Central memory CD8-positive, alpha-beta T cell (primary cell): Measurements from ENCODE around the gene EPG5.

ENCODE experiments used
- ATAC-seq: fragments of 150-1000 bp; cut with Tn5 transposase; replicated peaks from 2 replicates; pipeline ENCODE4 v1.10.0; 2022; ENCODE audit warnings: mild to moderate bottlenecking, moderate FRiP score, moderate number of reproducible peaks; ENCODE audit not compliant: poor library complexity, severe bottlenecking; ENCODE audit errors: extremely low read depth
- DNase-seq, 2 donors: peaks; one replicate each; pipeline ENCODE4 v3.0.0; 2021; ENCODE audit warnings: low spot score in 2 of 2
- H3K27ac Mint-ChIP-seq: one replicate; pipeline ENCODE4 v1.8.0; 2022; ENCODE audit warnings: low read depth, mild to moderate bottlenecking, moderate library complexity, mixed read lengths
- H3K27me3 Mint-ChIP-seq: one replicate; pipeline ENCODE4 v1.8.0; 2022; ENCODE audit warnings: mixed read lengths
- H3K36me3 Mint-ChIP-seq: one replicate; pipeline ENCODE4 v1.8.0; 2022; ENCODE audit warnings: mild to moderate bottlenecking, moderate library complexity, mixed read lengths; ENCODE audit not compliant: insufficient read depth
- H3K4me1 Mint-ChIP-seq: one replicate; pipeline ENCODE4 v1.8.0; 2022; ENCODE audit warnings: mixed read lengths
- H3K4me3 Mint-ChIP-seq: one replicate; pipeline ENCODE4 v1.8.0; 2022; ENCODE audit warnings: mild to moderate bottlenecking, moderate library complexity, mixed read lengths
- H3K9me3 Mint-ChIP-seq: one replicate; pipeline ENCODE4 v1.8.0; 2022; ENCODE audit warnings: mixed read lengths

EPG5 gene

DNA sequence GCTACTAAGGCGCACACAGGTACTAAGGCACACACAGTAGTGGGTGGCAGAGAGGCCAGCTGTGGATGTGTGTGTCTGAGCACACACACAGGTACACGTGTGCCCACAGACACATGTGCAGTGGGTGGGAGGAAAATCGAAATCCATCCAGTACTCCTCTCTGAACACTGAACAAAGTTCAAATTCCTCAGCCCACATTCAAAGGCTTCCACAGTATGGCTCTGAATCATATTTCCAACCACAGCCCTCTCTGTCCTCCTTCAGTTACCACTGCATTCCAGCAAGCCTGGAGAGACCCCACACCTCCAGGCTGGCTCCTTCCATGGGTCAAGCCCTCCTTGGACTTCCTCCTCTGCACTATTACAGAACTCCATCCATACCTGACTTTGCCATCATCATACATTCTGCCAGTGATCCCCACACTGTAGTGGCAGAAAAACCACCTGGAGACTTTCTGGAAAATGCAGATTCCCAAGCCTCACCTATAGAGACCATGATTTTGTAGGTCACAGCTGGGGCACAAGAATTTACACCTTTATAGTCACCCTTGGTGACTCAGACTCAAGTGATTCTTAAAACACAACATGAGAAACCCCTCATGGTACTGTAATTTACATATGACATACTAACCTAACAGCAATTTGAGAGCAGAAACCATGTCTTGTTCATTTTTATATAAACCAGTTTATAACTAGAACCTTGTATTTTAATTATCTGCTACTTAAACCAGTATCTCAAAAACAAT lies 31.4 kb downstream of the EPG5 start:
- H3K36me3 Mint-ChIP-seq = peaks cover 35% of the 10 kb centered on the region
- no peaks in the 10 kb centered on the region for H3K27me3 Mint-ChIP-seq
- H3K9me3 Mint-ChIP-seq = peaks cover 2% of the 10 kb centered on the region
- H3K4me1 Mint-ChIP-seq = peaks cover 38% of the 10 kb centered on the region
- peak overlapping the region; percentile 39 for H3K27ac Mint-ChIP-seq
- DNase-seq = no peak
- no peak for ATAC-seq
- H3K4me3 Mint-ChIP-seq = no peak overlapping the region

DNA sequence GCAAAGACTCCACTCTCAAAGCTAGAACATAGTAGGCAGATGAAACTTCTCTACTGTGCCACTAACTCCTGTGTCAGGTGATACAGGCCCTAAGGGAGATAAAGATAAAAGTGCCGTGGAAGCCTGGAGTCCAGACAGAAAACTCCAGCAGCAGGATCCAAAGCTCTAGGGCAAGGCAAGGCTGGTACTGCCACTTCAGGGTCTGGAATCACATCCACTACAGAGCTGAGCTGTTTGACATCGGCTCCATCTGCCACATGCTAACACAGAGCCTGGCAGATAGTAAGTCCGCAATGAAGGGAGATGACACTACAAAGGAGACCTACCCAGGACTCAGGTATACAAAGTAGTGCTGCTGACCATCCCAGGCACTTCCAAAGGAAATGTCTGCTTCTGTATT lies 34.4 kb downstream of the EPG5 start:
- Mint-ChIP-seq H3K4me1 (peaks cover 12% of the 10 kb centered on the region), H3K4me3 (no peak overlapping the region), H3K27me3 (no peaks in the 10 kb centered on the region), H3K27ac (no peak overlapping the region), H3K9me3 (no peaks in the 10 kb centered on the region), H3K36me3 (peaks cover 46% of the 10 kb centered on the region)
- DNase-seq (no peak), ATAC-seq (no peak)

GRCh38 chr18:45930963-45931362 lies 36.2 kb downstream of the EPG5 start:
- Mint-ChIP-seq H3K27me3 (no peaks in the 10 kb centered on the region), H3K36me3 (peaks cover 54% of the 10 kb centered on the region), H3K27ac (no peak overlapping the region), H3K4me1 (peaks cover 9% of the 10 kb centered on the region), H3K4me3 (no peak overlapping the region), H3K9me3 (no peaks in the 10 kb centered on the region)
- no peak for ATAC-seq
- no peak for DNase-seq

GRCh38 chr18:45926691-45927090 lies 40.4 kb downstream of the EPG5 start:
- no peak for DNase-seq
- peaks cover 71% of the 10 kb centered on the region for H3K36me3 Mint-ChIP-seq
- H3K4me3 Mint-ChIP-seq = no peak overlapping the region
- H3K27me3 Mint-ChIP-seq = no peaks in the 10 kb centered on the region
- H3K9me3 Mint-ChIP-seq = no peaks in the 10 kb centered on the region
- no peak for ATAC-seq
- no peak overlapping the region for H3K27ac Mint-ChIP-seq
- H3K4me1 Mint-ChIP-seq = peaks cover 5% of the 10 kb centered on the region

- Mint-ChIP-seq H3K9me3 (no peaks in the 10 kb centered on the region), H3K27ac (no peak overlapping the region), H3K36me3 (peaks cover 71% of the 10 kb centered on the region), H3K4me3 (no peak overlapping the region), H3K27me3 (no peaks in the 10 kb centered on the region), H3K4me1 (peaks cover 7% of the 10 kb centered on the region)
- no peak for ATAC-seq
- no peak for DNase-seq
Measured at GRCh38 chr18:45926085-45926484, 41.0 kb downstream of the EPG5 start.

GRCh38 chr18:45923138-45923537 lies 44.0 kb downstream of the EPG5 start:
- Mint-ChIP-seq H3K27ac (no peak overlapping the region), H3K4me3 (no peak overlapping the region), H3K4me1 (peaks cover 21% of the 10 kb centered on the region), H3K36me3 (peaks cover 55% of the 10 kb centered on the region), H3K27me3 (no peaks in the 10 kb centered on the region), H3K9me3 (no peaks in the 10 kb centered on the region)
- ATAC-seq (no peak), DNase-seq (no peak)

GRCh38 chr18:45920367-45920766 lies 46.8 kb downstream of the EPG5 start:
- Mint-ChIP-seq H3K4me1 (peaks cover 21% of the 10 kb centered on the region), H3K9me3 (no peaks in the 10 kb centered on the region), H3K27ac (no peak overlapping the region), H3K4me3 (no peak overlapping the region), H3K27me3 (no peaks in the 10 kb centered on the region), H3K36me3 (peaks cover 48% of the 10 kb centered on the region)
- DNase-seq (no peak), ATAC-seq (no peak)

DNA sequence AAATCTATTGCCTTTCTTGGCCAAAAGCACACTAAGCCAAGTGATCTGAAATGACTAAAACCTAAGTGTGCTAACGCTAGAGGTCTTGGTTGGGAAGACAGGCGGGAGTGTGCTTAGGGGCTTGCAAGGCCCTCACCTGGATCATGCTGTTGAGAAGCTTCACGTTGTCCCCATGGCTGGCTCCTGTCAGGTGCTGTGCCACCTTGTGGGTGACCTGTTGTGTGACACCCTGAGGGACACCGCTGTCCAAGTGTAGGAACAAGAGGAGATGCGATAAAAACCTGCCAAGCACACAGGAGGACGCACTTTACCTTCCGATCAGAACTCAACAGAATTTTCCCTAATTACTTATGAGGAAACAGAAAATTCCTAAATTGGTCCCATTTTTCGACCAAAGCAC lies 50.8 kb downstream of the EPG5 start:
- DNase-seq (no peak), ATAC-seq (no peak)
- no peak overlapping the region for H3K4me3 Mint-ChIP-seq
- peaks cover 38% of the 10 kb centered on the region for H3K36me3 Mint-ChIP-seq
- no peak overlapping the region for H3K27ac Mint-ChIP-seq
- H3K27me3 Mint-ChIP-seq = no peaks in the 10 kb centered on the region
- no peaks in the 10 kb centered on the region for H3K9me3 Mint-ChIP-seq
- peaks cover 16% of the 10 kb centered on the region for H3K4me1 Mint-ChIP-seq

DNA sequence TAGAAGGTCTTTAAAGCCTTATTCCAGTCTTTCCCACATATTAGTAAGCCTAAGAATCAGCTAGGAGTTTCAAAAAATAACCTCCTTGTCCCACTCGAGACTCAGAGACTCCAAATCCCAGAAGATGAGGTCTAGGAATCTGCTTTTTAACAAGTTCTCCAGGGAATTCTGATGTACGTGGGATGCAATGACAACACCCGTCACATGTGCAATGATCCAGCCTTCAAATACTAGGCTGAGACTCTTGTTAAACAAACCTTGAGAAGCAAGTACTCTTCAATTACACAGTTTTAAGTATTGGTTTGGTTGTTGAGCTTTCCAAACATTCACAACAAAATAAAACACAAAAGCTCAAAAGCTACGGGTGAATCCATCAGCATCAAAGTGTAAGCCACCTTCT lies 53.9 kb downstream of the EPG5 start:
- H3K9me3 Mint-ChIP-seq = no peaks in the 10 kb centered on the region
- peaks cover 46% of the 10 kb centered on the region for H3K36me3 Mint-ChIP-seq
- H3K27me3 Mint-ChIP-seq = no peaks in the 10 kb centered on the region
- no peak overlapping the region for H3K4me3 Mint-ChIP-seq
- ATAC-seq = no peak
- no peak for DNase-seq
- no peak overlapping the region for H3K27ac Mint-ChIP-seq
- H3K4me1 Mint-ChIP-seq = no peaks in the 10 kb centered on the region

GRCh38 chr18:45910405-45911023 lies 56.6 kb downstream of the EPG5 start:
- Mint-ChIP-seq H3K4me3 (no peak overlapping the region), H3K4me1 (no peaks in the 10 kb centered on the region), H3K27ac (no peak overlapping the region)

GRCh38 chr18:45901654-45902210 lies 65.4 kb downstream of the EPG5 start:
- Mint-ChIP-seq H3K27ac (no peak overlapping the region), H3K27me3 (no peaks in the 10 kb centered on the region), H3K4me1 (peaks cover 8% of the 10 kb centered on the region), H3K4me3 (no peak overlapping the region), H3K9me3 (no peaks in the 10 kb centered on the region), H3K36me3 (peaks cover 45% of the 10 kb centered on the region)
- ATAC-seq = no peak
- no peak for DNase-seq

More at GRCh38 chr18:45910405-45911023, 56.6 kb downstream of the EPG5 start:
- no peaks in the 10 kb centered on the region for H3K27me3 Mint-ChIP-seq
- ATAC-seq (no peak), DNase-seq (peak; percentile 30 to 35)
- H3K9me3 Mint-ChIP-seq = no peaks in the 10 kb centered on the region
- peaks cover 54% of the 10 kb centered on the region for H3K36me3 Mint-ChIP-seq

DNA sequence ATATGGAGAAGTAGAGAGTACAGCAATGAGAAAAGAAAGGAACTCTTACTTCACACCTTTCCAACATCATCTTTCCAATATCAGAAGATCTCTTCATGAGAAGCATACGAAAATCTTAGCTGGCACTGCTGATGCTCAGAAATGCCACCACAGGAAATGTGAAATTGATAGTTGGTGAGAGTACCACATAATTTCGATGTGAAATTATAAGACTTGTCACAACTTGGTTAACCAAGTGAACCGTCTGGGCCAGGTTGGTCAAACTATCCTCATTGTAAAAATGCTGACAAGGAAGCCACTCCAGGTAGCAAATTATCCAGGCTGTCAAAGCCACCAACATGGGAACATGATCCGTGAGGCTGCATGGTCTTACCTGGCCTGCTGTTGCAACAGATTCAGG lies 66.5 kb downstream of the EPG5 start:
- Mint-ChIP-seq H3K27ac (no peak overlapping the region), H3K4me1 (peaks cover 8% of the 10 kb centered on the region), H3K27me3 (no peaks in the 10 kb centered on the region), H3K36me3 (peaks cover 45% of the 10 kb centered on the region), H3K9me3 (no peaks in the 10 kb centered on the region), H3K4me3 (no peak overlapping the region)
- no peak for DNase-seq
- ATAC-seq = no peak

- Mint-ChIP-seq H3K4me3 (no peak overlapping the region), H3K4me1 (peaks cover 8% of the 10 kb centered on the region), H3K27ac (no peak overlapping the region), H3K9me3 (no peaks in the 10 kb centered on the region), H3K36me3 (peaks cover 39% of the 10 kb centered on the region), H3K27me3 (no peaks in the 10 kb centered on the region)
- no peak for DNase-seq
- ATAC-seq = no peak
Measured at GRCh38 chr18:45896991-45897390, 70.1 kb downstream of the EPG5 start.
